SHP77 (cell line): Measurements from ENCODE around the gene PRKAR1B.

Experiments
- DNase-seq, 2 experiments: peaks; one replicate each; lab custom pipeline; 2025; lab: John Stamatoyannopoulos, UW

PRKAR1B gene

DNA sequence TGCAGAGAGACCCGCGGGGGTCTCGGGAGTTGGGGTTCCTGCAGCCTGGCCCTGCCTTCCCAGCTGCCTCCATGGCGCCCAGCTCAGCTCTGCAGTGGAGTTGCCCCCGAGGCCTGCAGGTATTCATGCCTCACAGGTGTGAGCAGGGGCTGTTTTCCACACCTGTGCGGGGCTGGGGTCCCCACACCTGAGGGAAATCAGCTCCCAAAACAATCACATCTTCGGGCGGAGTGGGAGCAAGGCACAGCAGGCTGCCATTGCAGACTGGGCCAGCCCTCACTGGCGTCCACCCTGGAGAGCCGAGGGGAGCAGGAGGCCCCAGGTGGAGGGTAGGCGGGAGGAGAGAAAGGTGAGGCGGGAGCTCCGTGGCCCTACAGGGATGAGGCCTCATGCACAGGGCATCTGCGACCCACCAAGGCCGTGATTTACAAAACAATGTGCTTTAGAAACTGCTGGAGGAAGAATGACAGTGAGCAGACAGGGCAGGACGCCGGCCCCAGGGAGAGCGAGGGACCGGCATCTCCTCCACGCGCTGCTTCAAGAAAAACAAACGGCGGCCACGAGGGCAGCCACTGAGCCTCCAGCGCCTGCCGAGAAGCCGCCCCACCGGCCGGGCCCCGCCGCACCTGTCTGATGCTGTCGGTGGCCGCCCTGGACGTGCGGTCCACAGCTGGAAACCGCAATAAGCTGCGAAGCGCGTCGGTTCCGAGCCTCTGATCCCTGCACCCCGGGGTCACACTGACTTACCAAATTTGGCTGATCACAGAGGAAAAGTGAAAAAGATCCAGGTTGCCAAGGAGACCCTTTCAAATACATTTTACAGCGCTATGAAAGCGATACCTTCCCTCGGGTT, 154.4 kb downstream of the PRKAR1B start:
- DNase-seq: no peak

DNA sequence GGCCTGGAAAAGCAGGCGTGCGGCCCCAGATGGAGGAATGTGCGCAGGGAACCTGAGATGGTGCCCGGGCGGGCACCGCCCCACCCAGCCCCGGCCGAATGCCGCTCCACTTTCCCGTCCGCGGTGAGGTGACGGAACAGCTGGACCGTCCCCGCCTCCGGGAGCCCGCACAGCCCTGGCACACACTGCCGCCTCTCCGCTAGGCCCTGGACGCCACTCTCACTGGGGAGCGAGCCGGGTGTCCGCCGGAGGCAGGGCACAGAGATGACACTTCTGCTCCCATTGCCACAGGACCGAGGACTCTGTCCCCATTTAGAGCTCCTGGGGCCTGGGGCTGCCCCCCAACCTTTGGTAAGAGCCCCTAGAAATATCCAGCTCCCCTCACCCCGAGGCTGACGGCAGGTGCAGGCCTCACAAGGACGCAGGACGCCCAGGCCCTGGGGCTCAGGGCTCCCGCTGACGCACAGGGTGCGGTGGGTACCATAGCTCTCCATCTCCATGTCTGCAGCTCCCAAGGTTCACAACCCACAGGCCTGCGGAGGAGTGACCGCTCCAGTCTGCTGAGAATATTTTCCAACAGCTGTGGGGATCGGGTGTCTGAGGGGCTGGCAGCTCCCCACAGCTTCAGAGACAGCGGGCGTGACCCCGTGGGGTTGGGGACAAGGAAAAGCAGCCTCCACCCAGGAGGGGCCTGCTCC, 155.2 kb downstream of the PRKAR1B start:
- DNase-seq: no peak

DNA sequence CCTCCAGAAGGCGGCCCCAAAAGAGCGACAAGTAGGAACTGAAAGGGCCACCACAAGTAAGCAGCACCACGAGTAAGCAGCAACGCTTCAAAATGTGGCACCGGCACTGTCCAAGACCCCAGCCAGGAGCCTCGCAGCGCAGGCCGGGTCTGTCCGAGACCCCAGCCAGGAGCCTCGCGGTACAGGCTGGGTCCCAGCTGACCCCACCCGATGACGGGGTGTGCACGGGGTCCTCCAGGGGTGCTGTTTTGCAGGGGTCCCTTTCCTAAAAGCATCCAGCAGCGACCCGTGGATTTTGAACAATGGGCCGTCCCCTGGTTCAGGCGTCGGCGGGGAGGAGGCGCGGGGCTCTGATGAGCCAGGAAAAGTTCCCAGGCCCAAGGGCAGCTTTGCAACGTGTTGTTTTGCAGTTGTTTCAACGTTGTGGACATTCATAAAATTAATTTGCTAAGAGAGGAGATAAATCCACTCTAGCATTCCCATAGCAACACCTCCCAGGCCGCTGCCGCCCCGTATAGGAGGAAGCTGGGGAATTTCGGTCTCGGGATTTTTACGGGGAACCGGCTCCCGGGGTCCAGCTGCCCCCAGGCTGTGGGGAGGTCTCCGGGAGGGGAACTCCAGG, 155.9 kb downstream of the PRKAR1B start:
- no peak for DNase-seq

DNA sequence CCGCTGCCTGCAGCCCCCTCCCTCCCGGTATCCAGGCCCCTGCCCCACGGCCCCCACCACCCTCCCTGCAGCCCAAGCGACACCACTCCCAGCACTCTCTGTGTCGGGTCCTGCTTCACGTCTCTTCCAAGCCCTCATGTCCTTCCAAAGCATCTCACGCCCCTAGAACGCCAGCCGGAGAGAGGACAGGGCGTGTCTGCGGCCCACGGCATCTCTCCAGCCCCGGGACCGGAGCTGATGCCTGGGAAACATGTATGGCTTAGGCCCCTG, 156.3 kb downstream of the PRKAR1B start:
- no peak for DNase-seq

DNA sequence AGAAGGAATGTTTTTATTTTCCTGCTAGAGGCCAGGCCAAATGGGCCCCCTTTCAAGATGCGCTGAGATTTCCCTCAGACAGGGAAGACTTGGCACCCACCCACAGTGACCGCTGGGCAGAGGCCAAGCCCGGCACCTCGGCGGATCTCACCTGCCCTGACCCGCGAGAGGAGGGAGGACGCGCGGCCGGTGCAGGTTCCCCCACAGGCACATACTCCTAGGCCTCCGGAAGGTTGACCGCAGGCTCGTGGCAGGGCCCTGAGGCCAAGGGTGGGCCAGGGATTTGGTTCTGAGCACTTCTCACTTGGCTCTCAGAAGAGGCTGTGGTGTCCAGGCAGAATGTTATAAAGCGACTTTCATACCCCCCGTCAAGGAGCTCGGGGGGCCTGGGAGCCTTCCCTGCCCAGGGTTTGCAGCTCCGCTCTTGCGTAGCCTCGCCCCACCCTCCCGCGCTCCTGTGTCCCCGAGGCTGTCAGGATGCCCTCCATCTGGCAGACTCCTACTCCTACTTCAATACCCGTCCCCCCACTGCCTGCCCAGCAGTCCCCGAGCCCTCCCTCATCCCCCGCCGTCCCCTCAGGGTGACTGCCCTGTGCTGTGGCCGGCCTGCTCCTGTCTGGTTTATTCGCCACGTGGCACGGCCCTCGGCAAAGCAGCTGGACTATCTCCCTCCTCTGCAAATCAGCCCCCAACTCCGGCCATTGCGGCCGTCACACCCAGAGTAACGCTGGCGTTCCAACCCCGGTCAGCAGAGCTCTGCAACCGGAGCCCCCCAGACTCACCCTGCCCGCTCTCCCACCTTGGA, 156.9 kb downstream of the PRKAR1B start:
- DNase-seq: no peak

DNA sequence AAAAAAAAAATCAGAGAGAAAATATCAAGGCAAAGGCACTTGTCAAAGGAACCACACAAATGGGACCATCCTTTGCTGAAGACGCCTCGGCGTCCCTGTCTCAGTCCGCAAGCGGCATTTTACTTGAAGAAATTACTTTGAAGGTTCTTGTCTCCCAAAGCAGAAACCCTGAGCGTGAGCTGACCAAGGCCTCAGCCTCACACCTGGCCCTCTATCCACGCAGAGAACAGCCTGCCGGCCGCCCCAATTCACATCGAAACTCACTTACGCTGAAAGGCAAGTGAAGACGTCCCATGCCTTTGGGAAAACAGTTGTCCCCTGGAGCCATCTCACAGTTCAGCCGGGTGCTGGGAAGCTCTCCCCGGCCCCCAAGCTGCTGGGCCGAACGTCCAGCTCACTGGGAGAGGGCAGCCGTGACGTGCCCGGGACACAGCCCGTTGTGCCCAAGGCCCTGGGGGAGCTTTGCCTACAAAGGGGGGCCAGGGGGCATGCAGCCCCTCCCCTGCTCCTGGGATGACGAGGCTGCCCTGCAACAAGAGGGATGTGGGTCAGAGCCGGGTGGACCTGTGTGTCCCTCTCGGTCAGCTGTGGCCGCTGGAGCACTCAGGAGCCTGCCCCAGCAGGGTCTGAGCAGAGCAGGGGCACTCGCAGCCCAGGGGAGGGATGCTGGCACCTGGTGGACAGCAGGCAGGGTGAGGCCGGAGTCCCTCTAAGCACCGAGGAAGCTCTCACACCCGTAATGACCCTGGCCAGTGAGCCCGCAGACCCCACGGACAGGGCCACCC, 157.8 kb downstream of the PRKAR1B start:
- DNase-seq: no peak

DNA sequence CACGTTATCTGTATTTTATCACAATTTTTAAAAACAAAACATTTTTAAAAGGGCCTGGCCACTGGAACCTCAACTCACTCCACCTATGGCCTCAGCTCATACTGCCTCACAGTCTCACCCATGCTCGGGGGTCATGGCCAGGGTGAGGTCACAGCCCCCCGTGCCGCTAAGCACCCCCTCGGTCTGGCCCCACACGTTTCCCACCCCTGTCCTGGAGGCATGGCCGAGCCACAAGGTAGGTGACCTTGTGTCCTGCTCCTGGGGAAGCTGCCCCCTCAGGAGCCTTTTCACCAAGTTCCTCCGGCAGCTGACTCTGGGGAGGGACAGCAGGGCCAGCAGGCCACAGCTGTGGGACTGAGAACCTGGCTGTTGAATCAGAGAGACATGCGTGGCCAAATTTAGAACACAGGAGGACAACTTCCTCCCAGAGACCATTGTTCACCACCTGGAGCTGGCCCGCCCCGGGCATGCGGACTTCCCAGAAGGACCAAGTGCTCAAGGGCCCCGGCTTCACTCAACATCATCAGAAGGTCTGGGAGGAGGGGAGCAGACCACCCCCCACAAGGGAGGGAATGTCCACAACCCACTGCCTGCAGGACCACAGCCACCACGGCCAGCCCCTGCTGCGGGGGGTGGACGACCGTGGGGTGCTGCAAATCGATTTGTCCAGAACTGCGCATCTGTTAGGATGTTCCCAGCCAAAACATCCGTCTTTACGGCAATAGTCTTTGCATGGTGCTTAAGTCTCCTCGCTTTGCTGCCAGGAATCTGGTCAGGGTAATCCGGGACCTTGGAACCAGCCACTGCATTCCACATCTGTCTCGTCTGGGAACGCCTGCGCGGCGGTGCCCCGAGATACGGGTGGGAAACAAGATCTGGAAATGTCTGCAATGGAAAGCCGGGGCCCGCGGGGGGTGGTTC, 158.8 kb downstream of the PRKAR1B start:
- DNase-seq: no peak

DNA sequence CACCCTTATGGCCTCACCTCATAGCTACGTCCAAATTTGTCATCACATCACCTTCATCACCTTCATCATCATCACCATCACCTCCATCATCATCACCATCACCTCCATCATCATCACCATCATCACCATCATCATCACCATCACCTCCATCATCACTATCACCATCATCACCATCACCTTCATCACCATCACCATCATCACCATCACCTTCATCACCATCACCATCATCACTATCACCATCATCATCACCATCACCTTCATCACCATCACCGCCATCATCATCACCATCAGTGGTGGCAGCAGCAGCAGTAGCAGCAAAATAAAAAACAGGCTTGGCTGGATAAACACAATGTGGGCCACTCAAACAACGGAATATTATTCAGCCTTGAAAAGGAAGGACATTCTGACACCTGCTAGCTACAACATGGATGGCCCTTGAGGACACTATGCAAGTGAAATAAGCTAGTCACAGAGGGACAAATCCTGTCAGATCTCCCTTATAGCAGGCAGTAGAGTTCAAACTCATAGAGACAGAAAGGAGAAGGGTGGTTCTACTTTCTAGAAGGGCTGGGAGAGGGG, 159.7 kb downstream of the PRKAR1B start:
- no peak for DNase-seq

DNA sequence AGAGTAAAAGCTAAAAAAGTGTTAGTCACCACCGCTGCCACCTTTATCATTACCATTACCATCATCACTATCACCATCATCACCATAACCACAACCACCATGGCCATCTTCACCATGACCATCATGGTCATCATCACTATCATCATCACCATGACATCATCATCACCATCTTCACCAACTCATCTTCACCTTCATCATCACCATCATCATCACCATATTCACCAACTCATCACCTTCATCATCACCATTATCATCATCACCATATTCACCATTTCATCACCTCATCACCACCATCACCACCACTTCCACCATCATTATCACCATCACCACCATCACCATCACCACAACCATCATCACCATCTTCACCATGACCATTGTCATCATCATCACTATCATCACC, 161.0 kb downstream of the PRKAR1B start:
- DNase-seq: no peak

DNA sequence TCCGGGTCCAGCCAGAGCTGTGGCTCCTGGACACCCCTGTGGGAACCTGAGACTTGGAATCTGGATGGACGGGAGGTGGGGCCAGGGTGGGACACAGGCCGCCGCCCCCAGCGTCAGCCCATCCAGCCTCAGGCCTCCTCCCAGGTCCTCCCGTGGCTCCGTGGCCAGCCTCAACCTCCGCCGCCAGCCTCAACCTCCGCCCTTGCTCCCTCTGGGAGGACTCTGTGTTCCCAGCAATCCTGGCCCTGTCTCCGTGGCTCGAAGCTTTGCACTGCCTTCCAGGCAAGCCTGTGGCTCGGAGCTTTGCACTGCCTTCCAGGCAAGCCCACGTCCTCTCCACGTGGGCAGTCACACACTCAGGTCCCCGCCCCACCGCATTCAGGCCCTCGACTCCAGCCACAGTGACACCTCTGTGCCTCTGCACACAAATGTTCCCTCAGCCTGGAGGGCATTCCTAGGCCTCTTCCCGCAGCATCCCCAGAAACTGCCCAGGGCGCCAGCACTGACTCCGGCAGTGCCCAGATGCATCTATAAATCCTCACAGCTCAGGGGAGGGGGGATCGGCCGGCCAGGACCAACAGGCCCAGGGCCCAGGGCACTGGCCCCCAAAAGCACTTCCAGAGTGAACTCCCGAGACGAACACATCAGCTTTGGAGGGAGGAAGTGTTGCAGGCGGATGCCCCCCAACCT, 162.8 kb downstream of the PRKAR1B start:
- DNase-seq: no peak

DNA sequence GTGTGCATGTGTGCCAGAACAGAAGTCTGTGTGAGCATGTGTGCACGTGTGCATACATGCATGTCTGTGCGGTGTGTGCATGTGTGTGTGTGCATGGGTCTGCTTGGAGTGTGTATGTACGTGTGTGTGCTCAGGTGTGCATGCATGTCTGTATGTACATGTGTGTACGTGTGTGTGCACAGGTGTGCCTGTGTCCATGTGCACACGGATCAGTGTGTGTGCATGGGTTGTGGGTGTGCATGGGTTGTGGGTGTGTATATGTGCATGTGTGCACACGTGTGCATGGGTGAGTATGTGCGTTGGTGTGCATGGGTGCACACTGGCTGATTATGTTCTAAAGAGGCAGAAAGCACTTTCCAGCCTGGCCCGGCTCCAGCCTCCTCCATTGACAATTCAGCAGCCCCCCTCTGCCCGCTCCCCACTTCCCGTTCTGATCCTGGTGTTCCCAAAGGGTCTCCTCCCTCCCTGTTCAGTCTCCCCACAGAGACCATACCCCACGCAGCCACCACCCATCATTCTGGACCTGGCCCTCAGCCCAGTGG, 163.4 kb downstream of the PRKAR1B start:
- no peak for DNase-seq

DNA sequence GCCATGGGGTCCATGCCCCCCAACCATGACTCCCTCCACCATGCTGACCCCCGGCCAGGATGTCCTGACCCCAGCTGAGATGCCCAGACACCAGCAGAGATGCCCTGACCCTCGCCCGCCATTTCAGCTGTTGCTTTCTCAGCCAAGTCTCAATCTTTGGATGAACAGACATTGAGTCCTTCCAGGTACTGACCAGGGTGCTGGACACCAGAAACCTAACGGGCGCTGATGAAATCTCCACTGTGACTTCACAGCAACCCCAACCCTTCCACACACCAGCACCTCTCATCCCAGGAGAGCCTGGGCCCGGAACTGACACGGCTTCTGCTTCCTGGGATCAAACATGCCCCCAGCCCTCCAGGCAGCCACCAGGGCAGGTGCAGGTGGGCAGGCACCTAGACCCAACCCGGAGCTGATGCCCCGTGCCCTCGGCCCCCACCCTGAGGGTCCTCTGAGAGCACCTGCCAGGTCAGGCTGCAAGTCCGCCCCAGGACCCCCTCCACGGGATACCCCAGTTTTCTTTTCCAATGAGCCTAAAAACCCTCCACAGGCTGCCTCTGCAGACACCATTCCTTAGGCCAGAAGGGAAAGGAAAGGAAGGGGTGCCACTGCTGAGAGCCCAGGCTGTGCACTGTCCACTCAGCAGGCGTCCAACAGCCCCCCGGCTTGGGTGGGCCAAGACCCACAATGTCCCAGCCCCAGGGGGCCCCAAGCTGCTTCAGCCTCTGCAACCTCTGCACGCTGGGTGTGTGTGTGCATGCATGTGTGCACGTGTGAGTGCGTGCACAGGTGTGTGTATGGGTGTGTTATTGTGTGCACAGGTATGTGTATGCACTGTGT, 164.1 kb downstream of the PRKAR1B start:
- no peak for DNase-seq

DNA sequence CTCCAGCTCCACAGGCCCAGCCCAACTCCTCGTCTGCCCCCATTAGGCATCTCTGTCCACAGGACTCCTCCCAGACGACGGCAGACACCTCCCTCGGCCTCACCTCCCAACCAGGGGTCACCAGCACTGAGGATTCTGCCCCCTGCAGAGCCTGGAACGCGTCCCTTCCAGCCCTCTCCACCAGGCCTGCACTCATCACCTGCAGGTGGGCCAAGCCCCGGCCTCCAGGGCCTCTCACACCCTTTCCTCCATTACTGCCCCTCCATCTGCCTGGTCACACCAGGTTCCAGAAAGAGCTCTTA, 164.8 kb downstream of the PRKAR1B start:
- DNase-seq: no peak

DNA sequence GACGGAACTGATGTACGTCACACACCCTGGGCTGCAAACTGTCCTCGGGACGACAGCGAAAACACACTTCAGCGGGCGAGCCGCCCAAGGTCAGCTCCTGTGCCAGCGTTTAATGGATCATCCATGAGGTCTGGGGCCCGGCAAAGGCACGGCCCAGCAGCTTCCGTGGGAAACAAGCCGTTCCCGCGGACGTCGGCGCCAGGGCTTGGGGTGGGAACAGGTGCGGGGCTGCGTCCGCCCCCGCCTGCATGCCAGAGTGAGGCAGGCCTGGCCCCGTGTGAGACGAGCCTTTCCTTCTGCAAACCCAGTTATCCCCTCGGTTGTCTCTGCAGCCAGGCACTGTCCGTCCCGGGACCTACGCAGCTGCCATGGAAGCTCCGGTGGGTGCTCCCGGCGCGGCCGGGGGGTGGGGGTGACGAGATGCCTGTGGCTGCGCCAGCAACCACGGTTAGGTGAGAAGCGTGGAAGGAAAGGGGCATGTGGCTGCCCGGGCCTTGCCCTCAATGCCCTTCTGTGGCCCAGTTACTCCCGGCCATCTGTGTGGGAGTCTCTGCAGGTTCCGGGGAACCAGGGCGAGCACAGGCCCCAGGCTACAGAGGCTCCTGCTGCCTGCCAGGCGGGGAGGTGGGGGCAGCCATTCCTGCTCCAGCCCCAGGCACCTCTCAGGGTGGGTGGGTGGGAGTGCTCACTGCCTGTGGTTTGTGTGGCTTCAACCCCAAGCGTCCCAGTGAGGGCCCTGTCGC, 165.3 kb downstream of the PRKAR1B start:
- no peak for DNase-seq

DNA sequence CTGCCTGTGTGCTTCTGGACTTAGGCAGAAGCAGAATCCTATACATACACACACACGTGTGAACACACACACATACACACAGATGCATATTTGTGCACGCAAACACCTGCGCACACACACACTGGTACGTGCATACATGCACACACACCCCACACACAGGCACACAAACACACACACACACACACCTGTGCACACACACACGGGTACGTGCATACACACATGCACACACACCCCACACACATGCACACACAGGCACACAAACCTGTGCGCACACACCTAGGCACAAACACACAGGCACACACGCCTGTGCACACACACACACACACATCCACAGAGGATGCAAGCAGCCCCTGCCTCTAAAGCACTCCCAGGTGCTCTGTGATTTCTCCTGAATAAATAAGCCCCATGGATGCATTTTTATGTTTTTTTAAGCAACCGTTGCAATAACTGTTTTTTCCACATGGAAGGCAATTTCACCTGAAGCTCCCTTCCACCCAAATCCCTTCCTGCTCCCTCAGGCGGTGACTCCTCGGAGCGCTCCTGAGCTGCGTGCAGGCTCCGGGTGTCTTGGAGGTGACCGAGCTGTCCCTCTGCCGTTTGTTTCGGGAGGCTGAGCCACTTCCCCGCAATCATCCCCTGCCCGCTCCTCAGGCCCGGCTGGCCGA, 166.0 kb downstream of the PRKAR1B start:
- DNase-seq: no peak

DNA sequence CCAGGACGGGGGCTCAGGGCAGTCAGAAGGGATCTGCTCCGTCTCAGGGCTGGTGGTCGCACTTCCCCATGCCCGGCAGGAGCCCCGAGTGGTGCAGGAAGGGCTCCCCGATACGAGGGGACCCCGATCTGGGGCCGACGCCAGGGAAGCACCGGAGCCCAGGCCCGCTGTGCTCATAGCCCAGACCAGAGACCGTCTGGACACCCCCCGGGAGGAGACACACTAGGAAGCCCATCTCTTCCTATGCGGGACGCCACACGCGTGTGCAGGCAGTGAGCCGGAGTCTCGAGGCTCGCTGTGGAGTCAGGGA, 167.7 kb downstream of the PRKAR1B start:
- DNase-seq: no peak

DNA sequence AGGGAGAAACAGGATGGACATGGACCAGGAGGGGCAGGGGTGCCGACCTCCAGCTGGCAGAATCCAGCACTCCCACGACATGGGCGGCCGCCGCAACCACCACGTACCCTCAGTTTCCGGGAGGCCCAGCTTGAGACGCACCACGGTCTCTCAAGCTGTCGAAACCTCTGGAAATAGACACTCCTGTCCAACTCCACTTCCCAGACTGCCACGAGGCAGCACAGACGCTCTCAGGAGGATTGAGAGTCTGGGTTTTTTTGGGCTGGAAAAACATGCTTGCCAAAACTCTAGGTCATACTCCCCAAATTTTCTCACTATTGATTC, 169.6 kb downstream of the PRKAR1B start:
- no peak for DNase-seq
